Left renal cortex interstitium (tissue), 4 donors: ENCODE measurements around the gene DGKZ. TPM values are rescaled to one million over a fixed set of nuclear protein-coding genes. Genes with fewer than 3 reads are reported as not detected.

ENCODE experiments used
- DNase-seq, 4 donors: peaks; one replicate each; pipeline ENCODE4 v3.0.0-alpha.2; 2013; ENCODE audit warnings: low read depth in 4 of 4, low spot score in 2 of 4, missing footprints in 1 of 4
- polyA plus RNA-seq, 4 donors: library from polyadenylated mRNA; unstranded; fragments of 120-200 nt; gene quantifications; one replicate each; pipeline ENCODE4 v1.2.1, GENCODE V29; 2013; ENCODE audit not compliant: insufficient read length in 4 of 4

DGKZ gene
- polyA plus RNA-seq, 4 donors: 33.8 to 48.6 (median 39.4) TPM

- no peak for DNase-seq
These were observed 43.3 kb downstream of the DGKZ start for GRCh38 chr11:46390331-46391171.

GRCh38 chr11:46391186-46391577 is 43.9 kb downstream of the DGKZ start:
- DNase-seq: no peak

GRCh38 chr11:46391578-46392420 is 44.5 kb downstream of the DGKZ start, which contains the start of gene CHRM4:
CHRM4 (minus strand) TSS chr11:46391776; CDS start chr11:46386557, 5,219 bp downstream.
- DNase-seq: no peak

- DNase-seq: peak in 1 of 4 donors; percentile 71
These were observed 45.4 kb downstream of the DGKZ start for GRCh38 chr11:46392421-46393230.

- no peak for DNase-seq
These were observed 46.0 kb downstream of the DGKZ start for GRCh38 chr11:46393231-46393616.

GRCh38 chr11:46393759-46394158 is 46.5 kb downstream of the DGKZ start:
- DNase-seq: no peak

- DNase-seq: no peak
These were observed 50.3 kb downstream of the DGKZ start for GRCh38 chr11:46397526-46397925.

- no peak for DNase-seq
These were observed 56.0 kb downstream of the DGKZ start for GRCh38 chr11:46402957-46403902.

- DNase-seq: no peak
These were observed 57.3 kb downstream of the DGKZ start for GRCh38 chr11:46404476-46405017.

- no peak for DNase-seq
These were observed 60.4 kb downstream of the DGKZ start for GRCh38 chr11:46407635-46408034.

- no peak for DNase-seq
These were observed 61.2 kb downstream of the DGKZ start for GRCh38 chr11:46408407-46408986.

- no peak for DNase-seq
These were observed 62.8 kb downstream of the DGKZ start for GRCh38 chr11:46410021-46410420.

- no peak for DNase-seq
These were observed 66.7 kb downstream of the DGKZ start for GRCh38 chr11:46413760-46414465.

- DNase-seq: no peak
These were observed 67.2 kb downstream of the DGKZ start for GRCh38 chr11:46414466-46414796.

GRCh38 chr11:46414879-46415278 is 67.6 kb downstream of the DGKZ start:
- DNase-seq: no peak

GRCh38 chr11:46417711-46418110 is 70.4 kb downstream of the DGKZ start:
- DNase-seq: no peak

- no peak for DNase-seq
These were observed 71.5 kb downstream of the DGKZ start for GRCh38 chr11:46418751-46419150.

GRCh38 chr11:46420513-46420912 is 73.2 kb downstream of the DGKZ start:
- no peak for DNase-seq
